Suprapubic skin (tissue), 4 donors: ENCODE data around the gene CLDN22. TPM values are rescaled to one million over a fixed set of nuclear protein-coding genes. Genes with fewer than 3 reads are reported as not detected.

Source experiments
- DNase-seq, 2 donors: peaks; one replicate each; pipeline ENCODE4 v3.0.0-alpha.2; 2019; ENCODE audit warnings: low spot score in 2 of 2
- H3K27ac ChIP-seq: fragments of 200-600 bp; sonication (generic); one replicate; pipeline ENCODE4 v1.5.1; 2019
- H3K27me3 ChIP-seq: fragments of 200-600 bp; sonication (generic); one replicate; pipeline ENCODE4 v1.5.1; 2019
- H3K36me3 ChIP-seq: fragments of 200-600 bp; sonication (generic); one replicate; pipeline ENCODE4 v1.5.1; 2019
- H3K4me1 ChIP-seq: fragments of 200-600 bp; sonication (generic); one replicate; pipeline ENCODE4 v1.5.1; 2019
- H3K4me3 ChIP-seq: fragments of 200-600 bp; sonication (generic); one replicate; pipeline ENCODE4 v1.5.1; 2019; ENCODE audit warnings: mild to moderate bottlenecking
- H3K9me3 ChIP-seq: fragments of 200-600 bp; sonication (generic); one replicate; pipeline ENCODE4 v1.5.1; 2019
- CTCF ChIP-seq, 2 donors: fragments of 200-600 bp in 1 of 2; fragments of 450-650 bp in 1 of 2; sonication (generic) in 1 of 2; IDR thresholded peaks; one replicate each; pipeline ENCODE4 v1.5.1; 2016 to 2019; ENCODE audit warnings: antibody characterized with exemption in 2 of 2, mild to moderate bottlenecking in 1 of 2, moderate library complexity in 1 of 2
- EP300 ChIP-seq: sonication (generic); formaldehyde crosslinking; IDR thresholded peaks from one replicate; pipeline ENCODE4 v1.6.1; 2017; ENCODE audit warnings: antibody characterized with exemption
- POLR2A ChIP-seq, 2 donors: fragments of 450-650 bp; IDR thresholded peaks; one replicate each; pipeline ENCODE4 v1.6.1; 2017; ENCODE audit warnings: antibody characterized with exemption in 2 of 2, mild to moderate bottlenecking in 2 of 2, moderate library complexity in 2 of 2
- POLR2AphosphoS5 ChIP-seq, 3 donors: sonication (generic); formaldehyde crosslinking; IDR thresholded peaks; one replicate each; pipeline ENCODE4 v1.6.1; 2017; ENCODE audit warnings: antibody characterized with exemption in 3 of 3
- WGBS: methylation state at CpG from one replicate; pipeline ENCODE4 v1.1.5; 2018; 5-methylcytosine and 5-hydroxymethylcytosine counted together
- total RNA-seq, 4 donors: library from RNA; depleted of rRNA; stranded (reverse); fragments of >200 nt; gene quantifications; one replicate each; pipeline ENCODE4 v1.1.0, GENCODE V29; 2016

Gene CLDN22
- total RNA-seq, 4 donors from 2014 or later, result not detected

GRCh38 chr4:183362036-183362435 lies 42.0 kb upstream of the CLDN22 start:
- TF ChIP-seq POLR2AphosphoS5 (IDR thresholded peaks at IDR 0.05) (no peak), CTCF (IDR thresholded peaks at IDR 0.05) (no peak), POLR2A (IDR thresholded peaks at IDR 0.05) (no peak), EP300 (no peak)
- H3K27me3 ChIP-seq, result no peaks in the 10 kb centered on the region
- no peaks in the 10 kb centered on the region for H3K4me1 ChIP-seq
- H3K9me3 ChIP-seq, result no peaks in the 10 kb centered on the region
- no peak for DNase-seq
- no peak overlapping the region for H3K27ac ChIP-seq
- 84% methylated on average over 4 of the region's 4 CpGs for WGBS
- no peaks in the 10 kb centered on the region for H3K36me3 ChIP-seq
- no peak overlapping the region for H3K4me3 ChIP-seq

- Histone ChIP-seq H3K4me3 (no peak overlapping the region), H3K27ac (no peak overlapping the region), H3K4me1 (peaks cover 14% of the 10 kb centered on the region), H3K9me3 (no peaks in the 10 kb centered on the region), H3K27me3 (no peaks in the 10 kb centered on the region), H3K36me3 (no peaks in the 10 kb centered on the region)
- WGBS, result 69% methylated on average over 11 of the region's 11 CpGs
- TF ChIP-seq EP300, result no peak
- no peak for TF ChIP-seq POLR2A (IDR thresholded peaks at IDR 0.05)
- no peak for TF ChIP-seq POLR2AphosphoS5 (IDR thresholded peaks at IDR 0.05)
- no peak for TF ChIP-seq CTCF (IDR thresholded peaks at IDR 0.05)
- DNase-seq, result peak in 1 of 2 donors; percentile 6
Measured at GRCh38 chr4:183360161-183360919, 40.3 kb upstream of the CLDN22 start.

- WGBS, result 90% methylated on average over 13 of the region's 13 CpGs
- Histone ChIP-seq H3K27me3 (no peaks in the 10 kb centered on the region), H3K9me3 (no peaks in the 10 kb centered on the region), H3K36me3 (no peaks in the 10 kb centered on the region), H3K4me3 (no peak overlapping the region), H3K27ac (no peak overlapping the region), H3K4me1 (peaks cover 29% of the 10 kb centered on the region)
- DNase-seq, result peak in 1 of 2 donors; percentile 8
- TF ChIP-seq POLR2AphosphoS5 (IDR thresholded peaks at IDR 0.05) (no peak), POLR2A (IDR thresholded peaks at IDR 0.05) (no peak), CTCF (IDR thresholded peaks at IDR 0.05) (no peak), EP300 (no peak)
Measured at GRCh38 chr4:183358215-183358755, 38.2 kb upstream of the CLDN22 start.

- TF ChIP-seq POLR2A (IDR thresholded peaks at IDR 0.05), result no peak
- no peak for TF ChIP-seq EP300
- TF ChIP-seq POLR2AphosphoS5 (IDR thresholded peaks at IDR 0.05), result no peak
- TF ChIP-seq CTCF (IDR thresholded peaks at IDR 0.05), result no peak
- no peak overlapping the region for H3K4me3 ChIP-seq
- 59% methylated on average over 19 of the region's 20 CpGs for WGBS
- H3K4me1 ChIP-seq, result peaks cover 34% of the 10 kb centered on the region
- H3K36me3 ChIP-seq, result no peaks in the 10 kb centered on the region
- peak in 1 of 2 donors; percentile 60 for DNase-seq
- H3K27me3 ChIP-seq, result no peaks in the 10 kb centered on the region
- no peak overlapping the region for H3K27ac ChIP-seq
- H3K9me3 ChIP-seq, result no peaks in the 10 kb centered on the region
Measured at GRCh38 chr4:183356931-183357675, 37.0 kb upstream of the CLDN22 start.
